Astrocyte (in vitro differentiated cells and primary cell): ENCODE data around the gene ASGR2. TPM values are rescaled to one million over a fixed set of nuclear protein-coding genes. Genes with fewer than 3 reads are reported as not detected.

Experiments used
- DNase-seq: peaks from one replicate; pipeline ENCODE4 v3.0.0-alpha.2; 2010; ENCODE audit warnings: low read depth
- FAIRE-seq: peaks from 2 replicates; lab custom pipeline; 2011; peaks lifted over from hg19 to GRCh38; lab: Jason Lieb, UNC
- H2AFZ ChIP-seq: 2 replicates; pipeline ENCODE4 v1.6.0; 2012; ENCODE audit warnings: low read depth, low read length, inconsistent platforms
- H3K27ac ChIP-seq: 2 replicates; pipeline ENCODE4 v1.5.1; 2011; ENCODE audit warnings: low read depth, low read length, inconsistent platforms
- H3K27me3 ChIP-seq: 2 replicates; pipeline ENCODE4 v1.6.0; 2011; ENCODE audit warnings: low read length, inconsistent platforms; ENCODE audit not compliant: insufficient read depth
- H3K36me3 ChIP-seq: 2 replicates; pipeline ENCODE4 v1.5.1; 2011; ENCODE audit warnings: low read length, inconsistent platforms; ENCODE audit not compliant: insufficient read depth
- H3K4me1 ChIP-seq: 2 replicates; pipeline ENCODE4 v1.5.1; 2011; ENCODE audit warnings: low read length, inconsistent platforms; ENCODE audit not compliant: insufficient read depth
- H3K4me2 ChIP-seq: 2 replicates; pipeline ENCODE4 v1.6.0; 2012; ENCODE audit warnings: low read length, inconsistent platforms
- H3K4me3 ChIP-seq: 2 replicates; pipeline ENCODE4 v1.5.1; 2011; ENCODE audit warnings: low read depth, mild to moderate bottlenecking, low read length, inconsistent platforms; ENCODE audit not compliant: insufficient read depth
- H3K79me2 ChIP-seq: 2 replicates; pipeline ENCODE4 v1.6.0; 2012; ENCODE audit warnings: mild to moderate bottlenecking, low read length, inconsistent platforms; ENCODE audit not compliant: insufficient read depth
- H3K9ac ChIP-seq: 2 replicates; pipeline ENCODE4 v1.6.0; 2012; ENCODE audit warnings: mild to moderate bottlenecking, low read length, inconsistent platforms
- H3K9me3 ChIP-seq: 2 replicates; pipeline ENCODE4 v1.5.1; 2012; ENCODE audit warnings: low read depth, mild to moderate bottlenecking, low read length, inconsistent platforms; ENCODE audit not compliant: insufficient read depth
- H4K20me1 ChIP-seq: 2 replicates; pipeline ENCODE4 v1.6.0; 2012; ENCODE audit warnings: low read length, inconsistent platforms; ENCODE audit not compliant: insufficient read depth
- H3K27ac Mint-ChIP-seq: one replicate; pipeline ENCODE4 v1.8.0; 2021; ENCODE audit warnings: mild to moderate bottlenecking, mixed read lengths; ENCODE audit not compliant: unreplicated experiment
- H3K27me3 Mint-ChIP-seq: one replicate; pipeline ENCODE4 v1.8.0; 2021; ENCODE audit warnings: low read depth, mixed read lengths; ENCODE audit not compliant: unreplicated experiment
- H3K36me3 Mint-ChIP-seq: one replicate; pipeline ENCODE4 v1.8.0; 2021; ENCODE audit warnings: low read depth, mixed read lengths; ENCODE audit not compliant: unreplicated experiment
- H3K4me1 Mint-ChIP-seq: one replicate; pipeline ENCODE4 v1.8.0; 2021; ENCODE audit warnings: low read depth, mixed read lengths; ENCODE audit not compliant: unreplicated experiment
- H3K4me3 Mint-ChIP-seq: one replicate; pipeline ENCODE4 v1.8.0; 2021; ENCODE audit warnings: mild to moderate bottlenecking, moderate library complexity, mixed read lengths; ENCODE audit not compliant: unreplicated experiment
- H3K9me3 Mint-ChIP-seq: one replicate; pipeline ENCODE4 v1.8.0; 2021; ENCODE audit warnings: mild to moderate bottlenecking, mixed read lengths; ENCODE audit not compliant: unreplicated experiment
- CTCF ChIP-seq: IDR thresholded peaks from 2 replicates; pipeline ENCODE4 v1.5.1; 2011; ENCODE audit warnings: low read depth, mild to moderate bottlenecking, inconsistent platforms, low read length, moderate library complexity; ENCODE audit not compliant: insufficient read depth
- EZH2 ChIP-seq: IDR thresholded peaks from 2 replicates; pipeline ENCODE4 v1.6.1; 2012; ENCODE audit warnings: mild to moderate bottlenecking, low read length, inconsistent platforms; ENCODE audit not compliant: insufficient read depth
- total RNA-seq: library from RNA; stranded (reverse); gene quantifications from 2 replicates; pipeline ENCODE4 v1.2.1, GENCODE V29; 2021

The ASGR2 gene
- total RNA-seq, 1 donor from 2014 or later, result not detected

- peaks cover 2% of the 10 kb centered on the region for H3K9me3 Mint-ChIP-seq
- H3K4me3 ChIP-seq, result no peak overlapping the region
- H3K9ac ChIP-seq, result no peak overlapping the region
- H3K4me1 Mint-ChIP-seq, result no peaks in the 10 kb centered on the region
- H4K20me1 ChIP-seq, result no peaks in the 10 kb centered on the region
- no peak overlapping the region for H3K27ac Mint-ChIP-seq
- TF ChIP-seq EZH2 (no peak), CTCF (no peak)
- H3K9me3 ChIP-seq, result no peaks in the 10 kb centered on the region
- DNase-seq (no peak), FAIRE-seq (no peak)
- H3K27me3 Mint-ChIP-seq, result peaks cover 19% of the 10 kb centered on the region
- H3K27me3 ChIP-seq, result peaks cover 25% of the 10 kb centered on the region
- H3K36me3 ChIP-seq, result no peaks in the 10 kb centered on the region
- no peaks in the 10 kb centered on the region for H3K79me2 ChIP-seq
- H3K4me3 Mint-ChIP-seq, result no peak overlapping the region
- H3K36me3 Mint-ChIP-seq, result peaks cover 1% of the 10 kb centered on the region
- no peak overlapping the region for H2AFZ ChIP-seq
- no peak overlapping the region for H3K4me2 ChIP-seq
- H3K4me1 ChIP-seq, result no peaks in the 10 kb centered on the region
- no peak overlapping the region for H3K27ac ChIP-seq
Observed at GRCh38 chr17:7120123-7120522, 5.5 kb upstream of the ASGR2 start.

- FAIRE-seq (no peak), DNase-seq (no peak)
- H3K9me3 ChIP-seq, result no peaks in the 10 kb centered on the region
- H3K27ac ChIP-seq, result no peak overlapping the region
- H3K4me2 ChIP-seq, result no peak overlapping the region
- H4K20me1 ChIP-seq, result no peaks in the 10 kb centered on the region
- no peaks in the 10 kb centered on the region for H3K79me2 ChIP-seq
- no peak overlapping the region for H3K4me3 ChIP-seq
- H3K27me3 Mint-ChIP-seq, result peaks cover 21% of the 10 kb centered on the region
- H3K9ac ChIP-seq, result no peak overlapping the region
- H3K4me1 ChIP-seq, result no peaks in the 10 kb centered on the region
- no peaks in the 10 kb centered on the region for H3K4me1 Mint-ChIP-seq
- H3K36me3 Mint-ChIP-seq, result peaks cover 1% of the 10 kb centered on the region
- H2AFZ ChIP-seq, result no peak overlapping the region
- H3K27ac Mint-ChIP-seq, result no peak overlapping the region
- no peaks in the 10 kb centered on the region for H3K36me3 ChIP-seq
- peaks cover 25% of the 10 kb centered on the region for H3K27me3 ChIP-seq
- peaks cover 2% of the 10 kb centered on the region for H3K9me3 Mint-ChIP-seq
- no peak overlapping the region for H3K4me3 Mint-ChIP-seq
- TF ChIP-seq CTCF (no peak), EZH2 (no peak)
Observed at GRCh38 chr17:7119314-7119713, 4.7 kb upstream of the ASGR2 start.

GRCh38 chr17:7114875-7115614 lies 423 bp upstream of the ASGR2 start:
- FAIRE-seq, result no peak
- TF ChIP-seq CTCF (no peak), EZH2 (no peak)
- no peaks in the 10 kb centered on the region for H3K4me1 Mint-ChIP-seq

More at GRCh38 chr17:7114875-7115614, 423 bp upstream of the ASGR2 start:
- H3K4me3 ChIP-seq, result no peak overlapping the region
- peaks cover 16% of the 10 kb centered on the region for H3K27me3 ChIP-seq
- H3K9me3 ChIP-seq, result no peaks in the 10 kb centered on the region
- Mint-ChIP-seq H3K36me3 (peaks cover 1% of the 10 kb centered on the region), H3K4me3 (no peak overlapping the region), H3K27ac (no peak overlapping the region), H3K27me3 (peaks cover 6% of the 10 kb centered on the region), H3K9me3 (peaks cover 9% of the 10 kb centered on the region)
- H3K4me1 ChIP-seq, result no peaks in the 10 kb centered on the region
- no peak overlapping the region for H3K4me2 ChIP-seq
- H3K9ac ChIP-seq, result no peak overlapping the region
- H4K20me1 ChIP-seq, result no peaks in the 10 kb centered on the region
- H3K79me2 ChIP-seq, result no peaks in the 10 kb centered on the region
- no peak for DNase-seq
- H2AFZ ChIP-seq, result no peak overlapping the region
- H3K27ac ChIP-seq, result no peak overlapping the region
- H3K36me3 ChIP-seq, result no peaks in the 10 kb centered on the region
